Measurements from ENCODE around the gene LXN. TPM values are rescaled to one million over a fixed set of nuclear protein-coding genes. Genes with fewer than 3 reads are reported as not detected.

LXN gene
- total RNA-seq, 1 experiment from 2014 or later, result not detected

Other genes with a start within 250 kb of the LXN start
- 13.0 and 18.2 TPM in 2 replicates for gene MLF1, start 101.5 kb downstream of the LXN start, total RNA-seq (2014; rRNA removed; shearing (Covaris generic))
- 31.8 and 33.4 TPM in 2 replicates for gene GFM1, start 28.1 kb downstream of the LXN start, total RNA-seq (2014; rRNA removed; shearing (Covaris generic))
- gene RARRES1, start 59.8 kb upstream of the LXN start, total RNA-seq (2014; rRNA removed; shearing (Covaris generic)), result 0.66 and 4.9 TPM in 2 replicates
- gene MFSD1, start 129.4 kb upstream of the LXN start, total RNA-seq (2014; rRNA removed; shearing (Covaris generic)), result 46.4 and 55.9 TPM in 2 replicates